Type B pancreatic cell (in vitro differentiated cells): ENCODE results near the gene USP17L22. TPM values are rescaled to one million over a fixed set of nuclear protein-coding genes. Genes with fewer than 3 reads are reported as not detected.
"Not testable (repeated sequence)": the region's sequence is repeated elsewhere in the genome, so short reads cannot be mapped to it uniquely, and the experiment has no call there.

ENCODE experiments used
- DNase-seq: peaks from one replicate; pipeline ENCODE4 v3.0.0; 2021; ENCODE audit warnings: mixed read lengths; ENCODE audit not compliant: unreplicated experiment; ENCODE audit errors: extremely low spot score
- H3K27ac Mint-ChIP-seq: 2 replicates; pipeline ENCODE4 v1.8.0; 2021; ENCODE audit warnings: mild to moderate bottlenecking, mixed read lengths
- H3K27me3 Mint-ChIP-seq: 2 replicates; pipeline ENCODE4 v1.8.0; 2021; ENCODE audit warnings: mixed read lengths
- H3K36me3 Mint-ChIP-seq: 2 replicates; pipeline ENCODE4 v1.8.0; 2021; ENCODE audit warnings: mixed read lengths
- H3K4me1 Mint-ChIP-seq: one replicate; pipeline ENCODE4 v1.8.0; 2021; ENCODE audit warnings: mixed read lengths; ENCODE audit not compliant: unreplicated experiment
- H3K4me3 Mint-ChIP-seq: 2 replicates; pipeline ENCODE4 v1.8.0; 2021; ENCODE audit warnings: mild to moderate bottlenecking, mixed read lengths
- H3K9me3 Mint-ChIP-seq: 2 replicates; pipeline ENCODE4 v1.8.0; 2021; ENCODE audit warnings: mixed read lengths
- long read RNA-seq: library from polyadenylated mRNA; unstranded; transcript quantifications from one replicate; pipeline ENCODE4 v2.0.0, GENCODE V29; 2020
- total RNA-seq: library from RNA; stranded (reverse); gene quantifications from 2 replicates; pipeline ENCODE4 v1.2.1, GENCODE V29; 2021; ENCODE audit warnings: low replicate concordance

Gene USP17L22
- not detected in 2 replicates for total RNA-seq
- long read RNA-seq = 0 reads

GRCh38 chr4:9267319-9267718 is at the start of gene USP17L22:
Gene USP17L22 (plus strand): TSS chr4:9267619. CDS start chr4:9267619, 0 bp downstream.
- not testable (repeated sequence) for H3K27me3 Mint-ChIP-seq, H3K4me3 Mint-ChIP-seq, H3K9me3 Mint-ChIP-seq, DNase-seq, H3K27ac Mint-ChIP-seq, H3K4me1 Mint-ChIP-seq, H3K36me3 Mint-ChIP-seq

GRCh38 chr4:9219852-9220251 is 47.6 kb upstream of the USP17L22 start, which contains the start of gene USP17L12:
Gene USP17L12 (plus strand): TSS chr4:9220152. CDS start chr4:9220152, 0 bp downstream.
- not testable (repeated sequence) for DNase-seq, H3K36me3 Mint-ChIP-seq, H3K4me1 Mint-ChIP-seq, H3K4me3 Mint-ChIP-seq, H3K27ac Mint-ChIP-seq, H3K9me3 Mint-ChIP-seq, H3K27me3 Mint-ChIP-seq

GRCh38 chr4:9224596-9224995 is 42.8 kb upstream of the USP17L22 start, which contains the start of gene USP17L13:
Gene USP17L13 (plus strand): TSS chr4:9224896. CDS start chr4:9224896, 0 bp downstream.
- H3K4me1 Mint-ChIP-seq, H3K36me3 Mint-ChIP-seq, H3K4me3 Mint-ChIP-seq, H3K27ac Mint-ChIP-seq, H3K9me3 Mint-ChIP-seq, H3K27me3 Mint-ChIP-seq, DNase-seq: not testable (repeated sequence)

GRCh38 chr4:9230249-9230648 is 37.2 kb upstream of the USP17L22 start:
- not testable (repeated sequence) for H3K27ac Mint-ChIP-seq, H3K4me1 Mint-ChIP-seq

GRCh38 chr4:9234085-9234484 is 33.3 kb upstream of the USP17L22 start, which contains the start of gene USP17L15:
Gene USP17L15 (plus strand): TSS chr4:9234385. CDS start chr4:9234385, 0 bp downstream.
- not testable (repeated sequence) for H3K36me3 Mint-ChIP-seq, H3K9me3 Mint-ChIP-seq, H3K4me1 Mint-ChIP-seq, H3K27ac Mint-ChIP-seq, H3K27me3 Mint-ChIP-seq, DNase-seq, H3K4me3 Mint-ChIP-seq

More at GRCh38 chr4:9230249-9230648, 37.2 kb upstream of the USP17L22 start:
- DNase-seq, H3K9me3 Mint-ChIP-seq, H3K36me3 Mint-ChIP-seq, H3K4me3 Mint-ChIP-seq, H3K27me3 Mint-ChIP-seq: not testable (repeated sequence)

- H3K9me3 Mint-ChIP-seq, H3K27ac Mint-ChIP-seq, H3K36me3 Mint-ChIP-seq, H3K27me3 Mint-ChIP-seq, H3K4me1 Mint-ChIP-seq, DNase-seq, H3K4me3 Mint-ChIP-seq: not testable (repeated sequence)
Observed at GRCh38 chr4:9238461-9238860, 29.0 kb upstream of the USP17L22 start.

GRCh38 chr4:9243579-9243978 is 23.8 kb upstream of the USP17L22 start, which contains the start of gene USP17L17:
Gene USP17L17 (plus strand): TSS chr4:9243879. CDS start chr4:9243879, 0 bp downstream.
- H3K4me3 Mint-ChIP-seq, H3K9me3 Mint-ChIP-seq, H3K27ac Mint-ChIP-seq, H3K36me3 Mint-ChIP-seq, DNase-seq, H3K4me1 Mint-ChIP-seq, H3K27me3 Mint-ChIP-seq: not testable (repeated sequence)

GRCh38 chr4:9247953-9248680 is 19.3 kb upstream of the USP17L22 start, which contains the start of gene USP17L18:
Gene USP17L18 (plus strand): TSS chr4:9248630. CDS start chr4:9248630, 0 bp downstream.
- not testable (repeated sequence) for H3K36me3 Mint-ChIP-seq, H3K4me1 Mint-ChIP-seq, H3K9me3 Mint-ChIP-seq, H3K4me3 Mint-ChIP-seq, H3K27ac Mint-ChIP-seq, H3K27me3 Mint-ChIP-seq
- DNase-seq = peak; percentile 62

GRCh38 chr4:9253078-9253477 is 14.3 kb upstream of the USP17L22 start, which contains the start of gene USP17L19:
Gene USP17L19 (plus strand): TSS chr4:9253378. CDS start chr4:9253378, 0 bp downstream.
- not testable (repeated sequence) for H3K36me3 Mint-ChIP-seq, DNase-seq, H3K27ac Mint-ChIP-seq, H3K4me3 Mint-ChIP-seq, H3K9me3 Mint-ChIP-seq, H3K27me3 Mint-ChIP-seq, H3K4me1 Mint-ChIP-seq

GRCh38 chr4:9257824-9258223 is 9.6 kb upstream of the USP17L22 start, which contains the start of gene USP17L20:
Gene USP17L20 (plus strand): TSS chr4:9258124. CDS start chr4:9258124, 0 bp downstream.
- H3K27ac Mint-ChIP-seq, H3K36me3 Mint-ChIP-seq, H3K4me1 Mint-ChIP-seq, DNase-seq, H3K9me3 Mint-ChIP-seq, H3K4me3 Mint-ChIP-seq, H3K27me3 Mint-ChIP-seq: not testable (repeated sequence)

- DNase-seq, H3K27me3 Mint-ChIP-seq, H3K27ac Mint-ChIP-seq, H3K4me1 Mint-ChIP-seq, H3K4me3 Mint-ChIP-seq, H3K9me3 Mint-ChIP-seq, H3K36me3 Mint-ChIP-seq: not testable (repeated sequence)
Observed at GRCh38 chr4:9262572-9262971, 4.8 kb upstream of the USP17L22 start, which contains the start of gene USP17L21. Gene USP17L21 (plus strand): TSS chr4:9262872. CDS start chr4:9262872, 0 bp downstream.

- H3K27ac Mint-ChIP-seq, H3K9me3 Mint-ChIP-seq, H3K27me3 Mint-ChIP-seq, H3K36me3 Mint-ChIP-seq, H3K4me1 Mint-ChIP-seq, H3K4me3 Mint-ChIP-seq: not testable (repeated sequence)
- peak; percentile 79 for DNase-seq
Observed at GRCh38 chr4:9271719-9272118, 4.3 kb downstream of the USP17L22 start.
